ENCODE measurements around the gene ARID1A.

Gene ARID1A

DNA sequence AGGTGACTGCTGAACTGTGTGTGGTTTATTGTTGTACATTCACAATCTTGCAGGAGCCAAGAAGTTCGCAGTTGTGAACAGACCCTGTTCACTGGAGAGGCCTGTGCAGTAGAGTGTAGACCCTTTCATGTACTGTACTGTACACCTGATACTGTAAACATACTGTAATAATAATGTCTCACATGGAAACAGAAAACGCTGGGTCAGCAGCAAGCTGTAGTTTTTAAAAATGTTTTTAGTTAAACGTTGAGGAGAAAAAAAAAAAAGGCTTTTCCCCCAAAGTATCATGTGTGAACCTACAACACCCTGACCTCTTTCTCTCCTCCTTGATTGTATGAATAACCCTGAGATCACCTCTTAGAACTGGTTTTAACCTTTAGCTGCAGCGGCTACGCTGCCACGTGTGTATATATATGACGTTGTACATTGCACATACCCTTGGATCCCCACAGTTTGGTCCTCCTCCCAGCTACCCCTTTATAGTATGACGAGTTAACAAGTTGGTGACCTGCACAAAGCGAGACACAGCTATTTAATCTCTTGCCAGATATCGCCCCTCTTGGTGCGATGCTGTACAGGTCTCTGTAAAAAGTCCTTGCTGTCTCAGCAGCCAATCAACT is 85.5 kb downstream of the ARID1A start:
- no peaks in the 10 kb centered on the region for H3K9me3 ChIP-seq (ENCODE audit: insufficient read depth, low read length, severe bottlenecking)
- H2AFZ ChIP-seq (ENCODE audit: low read depth, low read length), result no peak overlapping the region
- DNase-seq (no peak), ATAC-seq (ENCODE audit: insufficient read depth, low read depth) (no peak)
- TF ChIP-seq EZH2 (IDR thresholded peaks at IDR 0.05; ENCODE audit: borderline replicate concordance, low read depth, low read length, severe bottlenecking), result no peak
- TF ChIP-seq, protein P1, sequence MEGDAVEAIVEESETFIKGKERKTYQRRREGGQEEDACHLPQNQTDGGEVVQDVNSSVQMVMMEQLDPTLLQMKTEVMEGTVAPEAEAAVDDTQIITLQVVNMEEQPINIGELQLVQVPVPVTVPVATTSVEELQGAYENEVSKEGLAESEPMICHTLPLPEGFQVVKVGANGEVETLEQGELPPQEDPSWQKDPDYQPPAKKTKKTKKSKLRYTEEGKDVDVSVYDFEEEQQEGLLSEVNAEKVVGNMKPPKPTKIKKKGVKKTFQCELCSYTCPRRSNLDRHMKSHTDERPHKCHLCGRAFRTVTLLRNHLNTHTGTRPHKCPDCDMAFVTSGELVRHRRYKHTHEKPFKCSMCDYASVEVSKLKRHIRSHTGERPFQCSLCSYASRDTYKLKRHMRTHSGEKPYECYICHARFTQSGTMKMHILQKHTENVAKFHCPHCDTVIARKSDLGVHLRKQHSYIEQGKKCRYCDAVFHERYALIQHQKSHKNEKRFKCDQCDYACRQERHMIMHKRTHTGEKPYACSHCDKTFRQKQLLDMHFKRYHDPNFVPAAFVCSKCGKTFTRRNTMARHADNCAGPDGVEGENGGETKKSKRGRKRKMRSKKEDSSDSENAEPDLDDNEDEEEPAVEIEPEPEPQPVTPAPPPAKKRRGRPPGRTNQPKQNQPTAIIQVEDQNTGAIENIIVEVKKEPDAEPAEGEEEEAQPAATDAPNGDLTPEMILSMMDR (IDR thresholded peaks at IDR 0.05; ENCODE audit: borderline replicate concordance, extremely low read depth, low read length, poor library complexity, severe bottlenecking), result no peak
- peaks cover 24% of the 10 kb centered on the region for H3K4me1 ChIP-seq (ENCODE audit: insufficient read depth, low read length)
- no peak overlapping the region for H3K4me2 ChIP-seq (ENCODE audit: insufficient read depth, low read length)
- H3K27ac ChIP-seq (ENCODE audit: low read length), result no peak overlapping the region
- H3K4me3 ChIP-seq (ENCODE audit: low read depth in 1 of 2, low read length in 2 of 2), result no peak overlapping the region
- peaks cover 24% of the 10 kb centered on the region for H4K20me1 ChIP-seq (ENCODE audit: insufficient read depth, low read length)
- no peaks in the 10 kb centered on the region for H3K27me3 ChIP-seq (ENCODE audit: insufficient read depth, low read length, poor library complexity)
- H3K79me2 ChIP-seq (ENCODE audit: insufficient read depth, low read length), result peaks cover 23% of the 10 kb centered on the region
- H3K9ac ChIP-seq (ENCODE audit: low read depth, low read length), result no peak overlapping the region
- peaks cover 67% of the 10 kb centered on the region for H3K36me3 ChIP-seq (ENCODE audit: insufficient read depth, low read length)

- no peak for DNase-seq
- Histone ChIP-seq H4K20me1 (ENCODE audit: insufficient read depth, low read length) (peaks cover 24% of the 10 kb centered on the region), H3K36me3 (ENCODE audit: insufficient read depth, low read length) (peaks cover 54% of the 10 kb centered on the region), H3K27me3 (ENCODE audit: insufficient read depth, low read length, poor library complexity) (no peaks in the 10 kb centered on the region), H3K79me2 (ENCODE audit: insufficient read depth, low read length) (peaks cover 15% of the 10 kb centered on the region), H2AFZ (ENCODE audit: low read depth, low read length) (no peak overlapping the region), H3K27ac (ENCODE audit: low read length) (no peak overlapping the region), H3K4me2 (ENCODE audit: insufficient read depth, low read length) (no peak overlapping the region), H3K4me3 (ENCODE audit: low read depth in 1 of 2, low read length in 2 of 2) (no peak overlapping the region), H3K9ac (ENCODE audit: low read depth, low read length) (no peak overlapping the region), H3K4me1 (ENCODE audit: insufficient read depth, low read length) (peaks cover 37% of the 10 kb centered on the region), H3K9me3 (ENCODE audit: insufficient read depth, low read length, severe bottlenecking) (no peaks in the 10 kb centered on the region)
- ATAC-seq (ENCODE audit: insufficient read depth, low read depth), result no peak
- TF ChIP-seq EZH2 (IDR thresholded peaks at IDR 0.05; ENCODE audit: borderline replicate concordance, low read depth, low read length, severe bottlenecking), result no peak
- TF ChIP-seq, protein P1 (IDR thresholded peaks at IDR 0.05; ENCODE audit: borderline replicate concordance, extremely low read depth, low read length, poor library complexity, severe bottlenecking), result no peak
Observed at GRCh38 chr1:26782521-26783212, 86.9 kb downstream of the ARID1A start.

- Histone ChIP-seq H3K9me3 (ENCODE audit: insufficient read depth, low read length, severe bottlenecking) (no peaks in the 10 kb centered on the region), H3K4me1 (ENCODE audit: insufficient read depth, low read length) (peaks cover 42% of the 10 kb centered on the region), H3K27ac (ENCODE audit: low read length) (no peak overlapping the region), H3K36me3 (ENCODE audit: insufficient read depth, low read length) (peaks cover 44% of the 10 kb centered on the region), H3K79me2 (ENCODE audit: insufficient read depth, low read length) (peaks cover 17% of the 10 kb centered on the region), H4K20me1 (ENCODE audit: insufficient read depth, low read length) (peaks cover 21% of the 10 kb centered on the region), H3K9ac (ENCODE audit: low read depth, low read length) (no peak overlapping the region), H3K4me2 (ENCODE audit: insufficient read depth, low read length) (no peak overlapping the region), H2AFZ (ENCODE audit: low read depth, low read length) (no peak overlapping the region), H3K4me3 (ENCODE audit: low read depth in 1 of 2, low read length in 2 of 2) (no peak overlapping the region), H3K27me3 (ENCODE audit: insufficient read depth, low read length, poor library complexity) (no peaks in the 10 kb centered on the region)
- no peak for DNase-seq
- TF ChIP-seq EZH2 (IDR thresholded peaks at IDR 0.05; ENCODE audit: borderline replicate concordance, low read depth, low read length, severe bottlenecking), result no peak
- TF ChIP-seq, protein P1 (IDR thresholded peaks at IDR 0.05; ENCODE audit: borderline replicate concordance, extremely low read depth, low read length, poor library complexity, severe bottlenecking), result no peak
- no peak for ATAC-seq (ENCODE audit: insufficient read depth, low read depth)
Observed at GRCh38 chr1:26783646-26784022, 87.8 kb downstream of the ARID1A start.
